Activated CD8-positive, alpha-beta memory T cell treated with anti-CD3 and anti-CD28 coated beads for 24 hours (primary cell): ENCODE measurements around the gene TMEM217.
A peak's percentile ranks its signal among the peaks of the same experiment; 100 is the strongest.
"Not testable (repeated sequence)": the region's sequence is repeated elsewhere in the genome, so short reads cannot be mapped to it uniquely, and the experiment has no call there.

ENCODE experiments used
- DNase-seq: peaks from one replicate; pipeline ENCODE4 v3.0.0-alpha.2; 2020

The TMEM217 gene

DNA sequence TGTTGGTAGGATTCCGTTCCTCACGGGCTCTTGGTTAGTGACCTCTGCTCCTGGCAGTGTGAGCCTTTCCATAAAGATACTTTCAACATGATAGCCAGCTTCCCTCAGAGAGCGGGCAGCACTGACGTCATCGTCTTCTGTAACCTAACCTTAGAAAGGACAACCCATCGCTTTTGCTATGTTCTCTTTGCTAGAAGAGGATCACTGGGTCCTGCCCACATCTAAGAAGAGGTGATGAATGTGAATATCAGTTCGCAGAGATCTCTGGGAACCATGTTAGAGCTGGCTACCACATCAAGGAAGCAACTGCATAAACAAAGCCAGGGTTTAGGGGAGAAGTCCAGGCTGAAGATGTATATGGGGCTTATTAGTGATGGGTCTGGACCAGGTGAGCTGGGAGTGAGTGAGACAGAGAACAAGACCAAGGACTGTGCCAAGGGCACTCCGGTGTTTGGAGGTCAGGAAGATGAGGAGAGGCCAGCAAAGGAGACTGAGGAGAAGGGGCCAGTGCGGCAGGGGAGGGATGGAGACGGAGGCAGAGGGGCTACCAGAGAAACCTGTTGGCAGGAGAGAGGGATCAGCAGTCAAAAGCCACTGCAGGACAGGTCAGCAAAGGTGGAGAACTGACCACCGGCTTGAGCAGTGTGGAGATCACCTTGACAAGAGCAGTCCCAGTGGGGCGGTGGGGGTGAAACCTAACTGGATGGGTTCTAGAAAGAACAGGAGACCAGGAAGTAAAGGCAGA lies 48.3 kb downstream of the TMEM217 start:
- peak; percentile 75 for DNase-seq

DNA sequence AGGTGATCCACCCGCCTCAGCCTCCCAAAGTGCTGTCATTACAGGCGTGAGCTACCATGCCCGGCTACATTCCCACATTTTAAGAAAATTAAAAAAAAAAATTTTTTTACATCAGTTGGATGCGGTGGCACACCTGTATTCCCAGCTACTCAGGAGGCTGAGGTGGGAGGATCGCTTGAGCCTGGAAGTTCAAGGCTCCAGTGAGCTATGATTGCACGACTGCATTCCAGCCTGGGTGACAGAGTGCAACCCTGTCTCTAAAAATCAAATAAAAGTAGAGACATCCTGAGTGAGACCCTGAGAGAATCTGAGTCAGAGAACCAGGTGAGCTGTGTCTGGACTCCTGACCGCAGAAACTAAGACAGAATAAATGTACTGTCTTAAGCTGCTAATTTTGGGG lies 49.2 kb downstream of the TMEM217 start:
- DNase-seq: no peak

DNA sequence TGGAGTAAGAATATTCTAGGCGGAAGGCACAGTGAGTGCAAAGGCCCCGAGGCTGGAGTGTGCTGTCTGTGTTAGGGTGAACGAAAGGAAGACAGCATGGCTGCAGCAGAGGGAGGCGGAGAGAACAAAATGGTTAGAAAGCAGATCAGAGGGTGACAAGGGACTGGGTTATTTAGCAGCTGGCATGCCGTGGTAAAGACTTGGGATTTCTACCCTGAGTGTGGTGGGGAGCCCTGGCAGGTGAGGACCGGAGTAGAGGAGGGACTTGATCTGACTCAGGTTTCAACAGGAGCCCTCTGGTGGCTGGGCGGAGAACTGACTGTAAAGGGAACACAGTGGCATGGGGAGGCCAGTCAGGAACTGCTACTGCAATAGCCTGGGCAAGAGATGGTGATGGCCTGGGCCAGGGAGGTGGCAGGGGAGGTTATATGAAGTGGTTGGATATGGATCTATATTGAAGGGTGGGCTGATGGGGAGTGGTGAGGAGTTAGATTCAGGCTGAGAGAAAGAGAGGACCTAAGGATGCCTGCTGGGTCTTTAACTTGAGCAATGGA lies 50.0 kb downstream of the TMEM217 start:
- peak; percentile 98 for DNase-seq

DNA sequence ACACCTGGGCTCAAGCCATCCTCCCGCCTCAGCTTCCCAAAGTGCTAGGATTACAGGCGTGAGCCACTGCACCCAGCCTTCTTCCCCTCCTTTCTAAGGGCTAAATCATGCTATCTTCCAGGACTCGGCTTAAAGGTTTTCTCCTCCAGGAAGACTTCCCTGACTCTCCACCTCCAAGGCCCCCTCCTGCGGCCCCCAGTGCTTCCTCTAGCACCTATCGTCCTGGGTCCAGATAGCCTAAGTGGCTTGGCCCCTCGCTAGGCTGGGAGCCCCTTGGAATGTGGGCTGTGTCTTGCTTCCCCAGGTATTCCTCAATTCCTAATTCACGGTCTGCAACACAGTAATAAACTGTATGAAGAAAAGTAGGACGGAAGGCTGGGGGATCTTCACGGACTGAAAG lies 51.3 kb downstream of the TMEM217 start:
- no peak for DNase-seq

DNA sequence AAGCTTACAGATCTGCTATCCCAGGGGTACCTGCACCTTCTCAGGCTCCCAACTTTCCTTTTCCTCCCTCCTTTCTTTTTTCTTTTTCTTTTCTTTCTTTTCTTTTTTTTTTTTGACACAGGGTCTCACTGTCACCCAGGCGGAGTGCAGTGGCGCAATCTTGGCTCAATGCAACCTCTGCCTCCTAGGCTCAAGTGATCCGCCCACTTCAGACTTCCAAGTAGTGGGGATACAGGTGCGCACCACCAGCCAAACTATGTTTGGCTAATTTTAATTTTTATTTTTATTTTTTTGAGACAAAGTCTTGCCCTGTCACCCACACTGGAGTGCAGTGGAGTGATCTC lies 52.0 kb downstream of the TMEM217 start:
- no peak for DNase-seq

DNA sequence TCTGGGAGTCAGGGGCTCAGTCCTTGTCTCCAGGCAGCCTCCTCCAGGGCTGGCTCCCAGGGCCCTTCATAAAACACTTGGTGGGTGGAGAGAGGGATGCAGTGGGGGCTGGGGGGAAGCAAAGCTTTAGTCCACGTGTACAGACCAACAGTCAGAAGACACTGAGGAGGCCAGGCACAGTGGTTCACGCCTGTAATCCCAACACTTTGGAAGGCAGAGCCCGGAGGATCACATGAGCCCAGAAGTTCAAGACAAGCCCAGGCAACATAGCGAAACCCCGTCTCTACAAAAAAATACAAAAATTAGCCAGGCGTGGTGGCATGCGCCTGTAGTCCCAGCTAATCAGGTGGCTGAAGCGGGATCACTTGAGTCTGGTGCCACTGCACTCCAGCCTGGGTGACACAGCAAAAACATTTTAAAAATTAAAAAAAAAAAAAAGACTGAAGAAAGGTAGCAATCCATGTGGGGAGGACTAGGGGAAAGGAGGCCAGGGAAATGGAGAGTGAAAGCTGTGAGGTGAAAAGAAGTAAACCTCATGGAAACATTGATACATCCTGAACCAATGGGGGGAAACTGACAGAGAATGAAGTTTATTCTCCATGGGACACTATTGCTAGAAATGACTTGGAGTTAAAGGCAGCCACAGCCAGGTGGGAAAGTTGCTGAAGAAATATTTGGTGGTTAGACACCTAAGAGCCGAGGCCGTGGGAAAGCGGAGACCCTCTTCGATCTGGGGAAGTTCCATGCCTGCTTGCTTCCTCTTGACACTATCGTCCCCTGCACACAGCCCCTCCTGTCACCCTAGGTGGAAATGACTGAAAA lies 52.6 kb downstream of the TMEM217 start:
- DNase-seq: peak; percentile 69

DNA sequence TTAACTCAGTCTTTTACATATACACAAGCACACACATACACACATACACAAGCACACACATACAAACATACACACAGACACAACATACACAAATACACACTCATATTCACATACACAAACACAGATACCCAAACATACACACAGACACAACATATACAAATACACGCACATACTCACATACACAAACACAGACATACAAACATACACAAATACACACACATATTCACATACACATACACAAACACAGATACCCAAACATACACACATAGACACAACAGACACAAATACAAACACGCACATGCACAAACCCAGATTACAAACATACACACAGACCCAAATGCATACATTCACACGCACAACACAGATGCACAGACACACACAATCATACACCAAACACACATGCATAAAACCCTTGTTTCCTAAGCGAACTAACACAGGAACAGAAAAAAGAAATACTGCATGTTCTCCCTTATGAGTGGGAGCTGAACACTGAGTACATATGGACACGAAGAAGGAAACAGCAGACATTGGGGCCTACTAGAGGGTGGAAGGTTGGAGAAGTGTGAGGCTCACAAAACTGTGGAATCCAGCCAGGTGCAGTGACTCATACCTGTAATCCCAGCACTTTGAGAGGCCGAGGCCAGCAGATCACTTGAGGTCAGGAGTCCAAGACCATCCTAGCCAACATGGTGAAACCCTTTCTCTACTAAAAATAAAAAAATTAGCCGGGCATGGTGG lies 53.8 kb downstream of the TMEM217 start:
- DNase-seq: no peak

DNA sequence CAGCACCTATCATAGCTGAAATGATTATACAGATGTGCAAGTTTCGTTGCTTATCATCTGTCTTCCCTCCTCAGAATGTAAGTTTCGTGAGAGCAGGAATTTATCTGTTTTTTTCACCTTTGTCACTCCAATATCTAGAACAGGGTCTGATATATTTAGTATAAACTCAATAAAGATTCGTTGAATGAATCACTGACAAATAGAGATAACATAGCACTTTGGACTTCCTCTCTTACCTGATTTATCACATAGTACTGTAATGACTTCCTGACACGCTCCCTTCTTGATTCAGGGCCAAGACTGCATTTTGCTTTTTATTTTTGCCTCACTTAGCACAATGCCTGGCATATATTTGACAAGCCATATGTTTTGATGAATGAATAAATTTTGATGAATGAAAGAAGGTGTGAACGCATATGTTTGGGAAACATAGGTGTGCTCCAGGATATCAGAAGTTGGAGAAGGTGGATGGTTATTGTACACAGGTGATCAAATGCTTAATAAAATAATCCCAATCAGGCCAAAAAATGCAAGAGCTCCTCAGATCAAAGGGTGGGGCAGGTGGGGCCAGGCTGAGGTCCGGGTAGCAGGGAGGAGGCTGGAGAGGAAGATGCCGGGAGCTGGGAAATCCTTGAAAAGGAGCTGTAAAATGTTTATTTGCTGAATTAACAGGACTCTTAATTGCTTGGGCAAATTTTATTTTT lies 55.0 kb downstream of the TMEM217 start:
- no peak for DNase-seq

DNA sequence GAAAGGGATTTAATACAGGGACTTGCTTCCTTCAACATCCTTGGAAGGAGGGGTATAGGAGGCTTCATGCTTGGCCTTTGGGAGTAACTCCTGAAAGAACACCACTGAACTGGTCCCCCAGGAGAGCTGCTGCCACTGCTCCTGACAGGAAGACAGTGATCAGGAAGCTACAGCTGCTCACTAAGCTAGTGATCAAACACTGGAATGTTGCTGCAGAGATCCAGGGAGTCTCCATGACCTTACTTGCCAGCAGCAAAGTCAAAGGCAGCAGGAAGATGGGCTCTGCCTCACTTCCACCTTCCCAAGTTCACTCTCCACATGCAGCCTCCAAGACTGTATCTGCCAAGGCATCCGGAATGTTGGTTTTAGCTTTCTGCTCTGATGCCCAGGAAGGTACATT lies 56.2 kb downstream of the TMEM217 start:
- DNase-seq: no peak

DNA sequence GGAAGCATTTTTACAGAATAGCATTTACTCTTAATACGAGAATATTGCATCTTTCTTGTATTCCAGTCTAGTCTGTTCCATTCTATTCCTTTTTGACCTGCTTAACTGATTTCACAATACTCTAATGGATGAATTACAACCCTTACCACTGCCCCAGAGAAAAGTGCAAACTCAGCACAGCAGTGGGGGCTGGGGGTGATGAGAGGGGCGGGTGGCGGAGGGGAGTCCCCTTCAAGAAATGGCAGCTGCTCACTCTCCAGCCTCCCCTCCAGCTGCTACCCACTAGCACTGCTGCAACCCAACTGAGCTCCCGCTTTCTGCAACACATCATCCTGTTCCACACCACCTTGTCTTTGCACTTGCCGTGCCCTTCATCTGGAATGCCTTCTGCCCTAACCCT lies 57.9 kb downstream of the TMEM217 start:
- DNase-seq: no peak

DNA sequence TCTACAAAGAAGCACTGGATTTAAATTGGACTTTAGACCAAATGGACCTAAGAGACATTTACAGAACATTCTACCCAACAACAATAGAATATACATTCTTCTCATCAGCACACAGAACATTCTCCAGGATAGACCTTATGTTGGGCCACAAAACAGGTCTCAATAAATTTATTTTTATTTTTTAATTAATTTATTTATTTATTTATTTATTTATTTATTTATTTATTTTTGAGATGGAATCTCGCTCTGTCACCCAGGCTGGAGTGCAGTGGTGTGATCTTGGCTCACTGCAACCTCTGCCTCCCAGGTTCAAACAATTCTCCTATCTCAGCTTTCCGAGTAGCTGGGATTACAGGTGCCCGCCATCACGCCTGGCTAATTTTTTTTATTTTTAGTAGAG lies 61.5 kb downstream of the TMEM217 start:
- not testable (repeated sequence) for DNase-seq

DNA sequence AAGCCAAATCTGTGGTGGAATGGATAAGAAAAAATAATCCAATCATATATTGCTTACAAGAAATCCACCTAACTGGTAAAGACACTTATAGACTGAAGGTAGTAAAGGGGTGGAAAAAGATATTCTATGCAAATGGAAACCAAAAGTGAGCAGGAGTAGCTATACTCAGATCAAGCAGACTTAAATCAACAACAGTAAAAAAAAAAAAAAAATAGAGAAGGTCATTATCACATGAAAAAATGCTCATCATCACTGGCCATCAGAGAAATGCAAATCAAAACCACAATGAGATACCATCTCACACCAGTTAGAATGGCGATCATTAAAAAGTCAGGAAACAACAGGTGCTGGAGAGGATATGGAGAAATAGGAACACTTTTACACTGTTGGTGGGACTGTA lies 63.1 kb downstream of the TMEM217 start:
- not testable (repeated sequence) for DNase-seq

DNA sequence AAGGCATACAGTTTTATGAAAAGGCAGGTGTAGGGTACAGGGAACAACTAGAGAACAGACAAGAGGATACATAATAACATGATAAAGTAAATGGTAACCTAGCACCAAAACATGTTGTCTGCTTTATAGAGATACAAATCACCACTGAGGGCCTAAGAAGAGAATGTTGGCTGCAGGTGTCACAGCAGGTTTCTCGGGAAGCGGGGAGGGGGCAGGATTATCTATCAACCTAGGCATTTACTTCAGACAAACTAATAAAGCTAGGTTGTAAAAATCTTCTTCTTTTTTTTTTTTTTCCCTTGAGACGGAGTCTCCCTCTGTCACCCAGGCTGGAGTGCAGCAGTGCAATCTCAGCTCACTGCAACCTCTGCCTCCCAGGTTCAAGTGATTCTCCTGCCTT lies 65.3 kb downstream of the TMEM217 start:
- no peak for DNase-seq

DNA sequence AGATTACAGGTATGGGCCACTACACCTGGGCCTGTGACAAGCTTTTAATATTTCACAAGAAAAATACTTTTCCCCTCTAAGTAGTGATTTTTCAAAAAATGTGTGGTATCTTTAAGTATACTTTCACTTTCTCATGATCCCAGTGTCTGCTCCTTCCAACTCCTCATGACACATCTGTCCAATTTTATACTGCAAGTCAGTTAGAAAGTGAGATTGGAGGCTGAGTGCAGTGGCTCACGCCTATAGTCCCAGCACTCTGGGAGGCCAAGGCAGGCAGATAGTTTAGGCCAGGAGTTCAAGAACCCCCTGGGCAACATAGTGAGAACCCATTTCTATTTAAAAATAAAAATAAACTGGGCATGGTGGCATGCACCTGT lies 67.8 kb downstream of the TMEM217 start:
- DNase-seq: no peak

DNA sequence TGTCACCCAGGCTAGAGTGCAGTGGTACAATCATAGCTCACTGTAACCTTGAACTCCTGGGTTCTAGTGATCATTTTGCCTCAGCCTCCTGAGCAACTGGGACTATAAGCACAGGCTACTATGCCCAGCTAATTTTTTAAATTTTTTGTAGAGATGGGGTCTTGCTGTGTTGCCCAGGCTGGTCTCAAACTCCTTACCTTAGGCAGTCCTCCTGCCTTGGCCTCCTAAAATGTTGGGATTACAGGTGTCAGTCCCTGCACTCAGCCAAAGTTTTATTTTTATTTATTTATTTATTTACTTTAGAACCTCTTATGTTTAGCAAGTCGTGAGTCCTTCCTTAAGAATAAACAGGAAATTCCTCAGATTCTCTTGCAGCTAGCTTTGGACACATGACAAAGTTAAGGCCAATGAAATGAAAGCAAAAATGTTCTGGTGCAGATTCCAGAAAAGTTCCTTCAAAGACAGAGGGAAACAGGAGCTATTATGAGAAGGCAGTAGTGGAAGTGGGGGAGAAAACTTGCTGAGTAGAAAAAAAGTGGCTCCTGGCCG lies 68.9 kb downstream of the TMEM217 start:
- no peak for DNase-seq

DNA sequence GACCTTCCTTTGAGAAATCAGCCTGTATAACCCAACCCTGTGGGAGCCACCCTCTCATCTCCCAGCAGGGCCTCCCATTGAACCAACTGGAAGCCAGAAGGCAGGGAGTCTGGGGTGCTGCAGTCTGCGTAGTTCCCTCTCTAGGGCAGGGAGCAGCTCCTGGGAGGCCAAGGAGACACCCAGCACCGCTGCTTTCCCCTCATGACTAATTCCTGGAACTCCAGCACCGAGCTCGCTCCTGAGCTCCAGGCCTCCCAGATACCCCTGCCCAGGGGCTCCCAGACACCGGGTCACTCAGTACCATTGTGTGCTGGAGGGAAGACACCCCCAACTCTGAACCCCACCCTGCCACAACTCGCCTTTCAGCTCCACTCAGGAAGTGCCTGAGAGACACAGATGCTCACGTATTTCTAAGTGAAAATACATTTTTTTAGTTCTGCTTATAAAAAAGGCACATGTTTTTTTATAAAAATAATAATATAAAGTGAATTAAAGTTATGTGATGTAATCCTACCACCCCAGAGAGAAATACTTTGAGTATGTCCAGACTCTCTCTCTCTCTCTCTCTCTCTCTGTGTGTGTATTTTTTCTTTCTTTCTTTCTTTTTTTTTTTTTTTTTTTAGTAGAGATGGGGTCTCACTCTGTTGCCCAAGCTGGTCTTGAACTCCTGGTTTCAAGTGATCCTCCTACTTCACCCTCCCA lies 70.5 kb downstream of the TMEM217 start:
- DNase-seq: no peak

DNA sequence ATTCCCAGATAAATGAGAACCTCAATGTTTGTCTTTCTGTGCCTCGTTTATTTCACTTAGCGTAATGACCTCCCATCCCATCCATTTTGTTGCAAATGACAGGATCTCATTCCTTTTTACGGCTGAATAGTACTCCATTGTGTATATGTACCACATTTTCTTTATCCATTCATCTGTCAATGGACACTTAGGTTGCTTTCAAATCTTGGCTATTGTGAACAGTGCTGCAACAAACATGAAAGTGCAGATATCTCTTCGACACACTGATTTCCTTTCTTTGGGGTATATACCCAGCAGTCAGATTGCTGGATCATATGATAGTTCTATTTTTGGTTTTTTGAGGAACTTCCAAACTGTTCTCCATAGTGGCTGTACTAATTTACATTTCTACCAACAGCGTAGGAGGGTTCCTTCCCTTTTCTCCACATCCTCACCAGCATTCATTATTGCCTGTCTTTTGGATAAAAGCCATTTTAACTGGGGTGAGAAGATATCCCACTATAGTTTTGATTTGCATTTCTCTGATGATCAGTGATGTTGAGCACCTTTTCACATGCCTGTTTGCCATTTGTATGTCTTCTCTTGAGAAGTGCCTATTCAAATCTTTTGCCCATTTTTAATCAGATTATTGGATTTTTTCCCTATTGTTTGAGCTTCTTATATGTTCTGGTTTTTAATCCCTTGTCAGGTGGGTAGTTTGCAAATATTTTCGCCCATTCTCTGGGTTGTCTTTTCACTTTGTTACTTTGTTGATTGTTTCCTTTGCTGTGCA lies 71.8 kb downstream of the TMEM217 start:
- DNase-seq: not testable (repeated sequence)

DNA sequence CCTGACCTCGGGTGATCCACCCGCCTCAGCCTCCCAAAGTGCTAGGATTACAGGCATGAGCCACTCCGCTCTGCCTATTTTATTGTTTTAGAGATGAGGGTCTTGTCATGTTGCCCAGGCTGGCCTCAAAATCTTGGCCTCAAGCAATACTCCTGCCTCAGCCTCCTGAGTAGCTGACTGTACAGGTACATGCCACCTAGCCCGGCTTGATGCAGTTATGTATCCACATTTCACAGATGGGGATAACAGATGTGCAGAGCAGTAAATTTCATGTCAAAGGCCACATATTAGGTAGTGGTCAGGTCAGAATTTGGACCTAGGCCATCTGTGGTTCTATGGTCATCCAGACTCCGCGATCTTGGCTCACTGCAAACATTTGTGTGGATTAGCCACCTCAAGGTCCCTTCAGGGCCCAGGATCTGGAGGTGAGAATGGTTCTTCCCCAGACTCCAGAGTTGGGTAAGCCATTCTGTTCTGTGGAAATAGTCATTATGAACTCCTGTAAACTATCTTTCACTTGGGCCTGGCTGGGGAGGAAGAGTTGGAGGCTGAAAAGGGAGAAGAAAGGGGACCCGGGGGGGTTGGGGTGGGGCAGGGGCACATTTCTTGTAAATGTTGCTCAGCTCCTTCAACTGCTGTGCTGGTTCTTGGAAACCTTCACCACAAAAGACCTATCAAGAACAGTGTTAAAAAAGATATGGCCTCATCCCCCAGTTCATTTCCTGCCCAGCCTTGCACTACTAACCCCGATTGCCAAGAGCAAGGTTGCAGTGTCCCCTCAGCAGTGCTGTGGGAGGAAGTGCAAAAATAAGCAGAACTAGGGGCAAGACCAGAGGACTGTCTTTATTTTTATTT lies 75.0 kb downstream of the TMEM217 start:
- DNase-seq: no peak

DNA sequence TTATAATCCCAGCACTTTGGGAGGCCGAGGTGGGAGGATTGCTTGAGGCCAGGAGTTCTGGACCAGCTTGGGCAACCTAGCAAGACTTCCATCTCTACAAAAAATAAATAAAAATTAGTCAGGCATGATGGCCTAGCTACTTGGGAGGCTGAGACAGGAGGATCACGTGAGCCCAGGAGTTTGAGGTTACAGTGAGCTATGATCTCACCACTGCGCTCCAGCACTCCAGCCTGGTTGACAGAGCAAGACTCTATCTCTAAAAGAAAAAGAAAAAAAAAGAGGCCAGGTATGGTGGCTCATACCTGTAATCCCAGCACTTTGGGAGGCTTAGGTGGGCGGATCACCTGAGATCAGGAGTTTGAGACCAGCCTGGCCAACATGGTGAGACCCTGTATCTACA lies 77.3 kb downstream of the TMEM217 start:
- not testable (repeated sequence) for DNase-seq

DNA sequence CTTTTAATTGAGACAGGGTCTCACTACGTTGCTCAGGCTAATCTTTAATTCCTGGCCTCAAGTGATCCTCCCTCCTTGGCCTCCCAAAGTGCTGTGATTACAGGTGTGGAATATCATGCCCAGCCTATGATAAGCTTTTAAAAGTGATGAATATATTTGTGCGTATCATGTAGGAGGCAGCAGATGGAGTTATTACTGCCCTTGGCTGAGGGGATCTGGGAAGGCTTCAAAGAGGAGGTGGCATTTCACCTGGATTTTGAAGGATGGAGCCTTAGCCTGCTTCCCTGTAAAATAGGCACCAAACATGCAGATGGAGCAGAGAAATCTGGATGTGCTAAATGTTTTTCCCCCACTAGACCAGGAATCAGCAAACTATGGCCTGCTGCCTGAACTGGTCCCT lies 77.9 kb downstream of the TMEM217 start:
- no peak for DNase-seq
